ENCODE data around the gene ADGRV1.

DNA sequence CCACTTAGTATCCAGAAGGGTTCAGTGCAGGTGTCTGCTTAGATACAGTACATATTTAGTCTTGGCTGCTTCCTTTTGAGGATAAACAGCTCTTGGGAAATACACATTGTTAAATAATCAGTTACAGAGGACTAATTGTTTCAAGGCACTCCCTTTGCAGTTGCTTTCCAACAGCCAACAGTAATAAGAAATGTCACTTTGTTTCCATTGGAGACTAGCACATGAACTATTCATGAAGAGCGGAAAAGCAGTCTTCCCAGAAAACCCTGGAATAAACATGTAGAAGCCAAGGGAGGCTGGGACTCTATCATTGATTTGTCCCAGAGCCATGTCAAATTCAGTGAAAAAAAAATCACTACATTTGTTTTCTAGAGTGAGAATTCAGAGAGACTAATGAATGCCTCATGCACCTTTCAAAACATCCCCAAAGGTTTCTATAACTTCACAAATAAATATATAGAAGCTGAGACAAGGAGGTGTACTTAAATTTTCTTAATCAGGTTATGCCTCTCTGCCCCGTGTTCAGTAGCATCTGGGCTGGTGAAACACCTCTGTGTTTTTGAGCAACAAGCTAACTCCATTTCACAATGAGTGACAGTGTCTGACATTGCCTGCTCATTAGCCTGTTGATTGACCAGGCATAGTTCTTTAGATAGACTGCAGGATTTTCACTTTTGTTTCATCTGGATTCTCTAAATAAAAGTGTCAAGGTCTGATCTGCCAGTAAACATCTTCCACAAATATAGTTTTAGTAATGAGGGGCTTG lies 553.1 kb downstream of the ADGRV1 start:
- TF ChIP-seq, protein P1, sequence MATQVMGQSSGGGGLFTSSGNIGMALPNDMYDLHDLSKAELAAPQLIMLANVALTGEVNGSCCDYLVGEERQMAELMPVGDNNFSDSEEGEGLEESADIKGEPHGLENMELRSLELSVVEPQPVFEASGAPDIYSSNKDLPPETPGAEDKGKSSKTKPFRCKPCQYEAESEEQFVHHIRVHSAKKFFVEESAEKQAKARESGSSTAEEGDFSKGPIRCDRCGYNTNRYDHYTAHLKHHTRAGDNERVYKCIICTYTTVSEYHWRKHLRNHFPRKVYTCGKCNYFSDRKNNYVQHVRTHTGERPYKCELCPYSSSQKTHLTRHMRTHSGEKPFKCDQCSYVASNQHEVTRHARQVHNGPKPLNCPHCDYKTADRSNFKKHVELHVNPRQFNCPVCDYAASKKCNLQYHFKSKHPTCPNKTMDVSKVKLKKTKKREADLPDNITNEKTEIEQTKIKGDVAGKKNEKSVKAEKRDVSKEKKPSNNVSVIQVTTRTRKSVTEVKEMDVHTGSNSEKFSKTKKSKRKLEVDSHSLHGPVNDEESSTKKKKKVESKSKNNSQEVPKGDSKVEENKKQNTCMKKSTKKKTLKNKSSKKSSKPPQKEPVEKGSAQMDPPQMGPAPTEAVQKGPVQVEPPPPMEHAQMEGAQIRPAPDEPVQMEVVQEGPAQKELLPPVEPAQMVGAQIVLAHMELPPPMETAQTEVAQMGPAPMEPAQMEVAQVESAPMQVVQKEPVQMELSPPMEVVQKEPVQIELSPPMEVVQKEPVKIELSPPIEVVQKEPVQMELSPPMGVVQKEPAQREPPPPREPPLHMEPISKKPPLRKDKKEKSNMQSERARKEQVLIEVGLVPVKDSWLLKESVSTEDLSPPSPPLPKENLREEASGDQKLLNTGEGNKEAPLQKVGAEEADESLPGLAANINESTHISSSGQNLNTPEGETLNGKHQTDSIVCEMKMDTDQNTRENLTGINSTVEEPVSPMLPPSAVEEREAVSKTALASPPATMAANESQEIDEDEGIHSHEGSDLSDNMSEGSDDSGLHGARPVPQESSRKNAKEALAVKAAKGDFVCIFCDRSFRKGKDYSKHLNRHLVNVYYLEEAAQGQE (IDR thresholded peaks at IDR 0.05; ENCODE audit: borderline replicate concordance) = no peak
- TF ChIP-seq, protein P2, sequence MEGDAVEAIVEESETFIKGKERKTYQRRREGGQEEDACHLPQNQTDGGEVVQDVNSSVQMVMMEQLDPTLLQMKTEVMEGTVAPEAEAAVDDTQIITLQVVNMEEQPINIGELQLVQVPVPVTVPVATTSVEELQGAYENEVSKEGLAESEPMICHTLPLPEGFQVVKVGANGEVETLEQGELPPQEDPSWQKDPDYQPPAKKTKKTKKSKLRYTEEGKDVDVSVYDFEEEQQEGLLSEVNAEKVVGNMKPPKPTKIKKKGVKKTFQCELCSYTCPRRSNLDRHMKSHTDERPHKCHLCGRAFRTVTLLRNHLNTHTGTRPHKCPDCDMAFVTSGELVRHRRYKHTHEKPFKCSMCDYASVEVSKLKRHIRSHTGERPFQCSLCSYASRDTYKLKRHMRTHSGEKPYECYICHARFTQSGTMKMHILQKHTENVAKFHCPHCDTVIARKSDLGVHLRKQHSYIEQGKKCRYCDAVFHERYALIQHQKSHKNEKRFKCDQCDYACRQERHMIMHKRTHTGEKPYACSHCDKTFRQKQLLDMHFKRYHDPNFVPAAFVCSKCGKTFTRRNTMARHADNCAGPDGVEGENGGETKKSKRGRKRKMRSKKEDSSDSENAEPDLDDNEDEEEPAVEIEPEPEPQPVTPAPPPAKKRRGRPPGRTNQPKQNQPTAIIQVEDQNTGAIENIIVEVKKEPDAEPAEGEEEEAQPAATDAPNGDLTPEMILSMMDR (IDR thresholded peaks at IDR 0.05; ENCODE audit: poor library complexity, severe bottlenecking) = no peak

Data from neural cell (in vitro differentiated cells).